GM12878 (cell line): ENCODE results near the gene VNN1. TPM values are rescaled to one million over a fixed set of nuclear protein-coding genes. Genes with fewer than 3 reads are reported as not detected.
A peak's percentile ranks its signal among the peaks of the same experiment; 100 is the strongest.

ENCODE experiments used
- ATAC-seq: fragments of 200-7000 bp; cut with Tn5 transposase; 3 replicates; pipeline ENCODE4 v1.9.1; 2020; ENCODE audit warnings: mild to moderate bottlenecking, moderate library complexity
- BruUV-seq: library from RNA; stranded (reverse); fragments of 400-500 nt; replicated peaks from 2 replicates; lab custom pipeline; 2021; lab: Mats Ljungman, UMichigan
- CTCF ChIA-PET: fragments of 300-600 bp; sonication (Branson Sonifier 250); formaldehyde crosslinking; extraction: SDS; loops from one replicate; lab custom pipeline; 2021; ENCODE audit warnings: inconsistent platforms; lab: Yijun Ruan, JAX
- POLR2A ChIA-PET: fragments of 350-600 bp; formaldehyde crosslinking; extraction: SDS; loops from one replicate; lab custom pipeline; 2021; ENCODE audit warnings: inconsistent platforms; lab: Charles Lee
- RAD21 ChIA-PET: fragments of 300-600 bp; sonication (Branson Sonifier 250); formaldehyde crosslinking; loops from one replicate; lab custom pipeline; 2023; ENCODE audit warnings: antibody characterized with exemption; ENCODE audit not compliant: unreplicated experiment; lab: Charles Lee
- SMC1A ChIA-PET: fragments of 300-600 bp; sonication (Branson Sonifier 250); formaldehyde crosslinking; loops from one replicate; lab custom pipeline; 2023; ENCODE audit not compliant: unreplicated experiment, uncharacterized antibody; lab: Charles Lee
- DNase-seq: peaks from one replicate; pipeline ENCODE4 v3.0.0-alpha.2; 2011; ENCODE audit warnings: low read depth, low spot score
- FAIRE-seq: peaks from 3 replicates; lab custom pipeline; 2011; peaks lifted over from hg19 to GRCh38; lab: Jason Lieb, UNC
- H2AFZ ChIP-seq: 2 replicates; pipeline ENCODE4 v1.6.0; 2011; ENCODE audit warnings: low read depth, low read length, control low read depth; ENCODE audit not compliant: control insufficient read depth
- H3K27ac ChIP-seq: 2 replicates; pipeline ENCODE4 v1.5.1; 2011; ENCODE audit warnings: control low read depth; ENCODE audit not compliant: control insufficient read depth, insufficient read depth
- H3K27me3 ChIP-seq, 2 experiments: replicated peaks in 1 of 2; 2 replicates each; pipeline versions ENCODE4 v1.6.0 to v1.6.1; 2011; ENCODE audit warnings: low read length in 1 of 2; ENCODE audit not compliant: control insufficient read depth in 2 of 2, insufficient read depth in 2 of 2
- H3K36me3 ChIP-seq, 2 experiments: 2 replicates each; pipeline ENCODE4 v1.5.1; 2011; ENCODE audit warnings: low read length in 1 of 2; ENCODE audit not compliant: control insufficient read depth in 2 of 2, insufficient read depth in 2 of 2
- H3K4me1 ChIP-seq: 2 replicates; pipeline ENCODE4 v1.6.1; 2011; ENCODE audit warnings: mild to moderate bottlenecking, low read length, moderate library complexity, mixed read lengths; ENCODE audit not compliant: control insufficient read depth, insufficient read depth
- H3K4me2 ChIP-seq: 2 replicates; pipeline ENCODE4 v1.6.0; 2011; ENCODE audit warnings: control low read depth; ENCODE audit not compliant: control insufficient read depth, insufficient read depth
- H3K4me3 ChIP-seq: fragments of 200-600 bp; sonication (generic); 2 replicates; pipeline ENCODE4 v1.5.1; 2016
- H3K79me2 ChIP-seq: 2 replicates; pipeline ENCODE4 v1.6.0; 2011; ENCODE audit warnings: low read length; ENCODE audit not compliant: control insufficient read depth, insufficient read depth
- H3K9ac ChIP-seq: 2 replicates; pipeline ENCODE4 v1.8.0; 2011; ENCODE audit warnings: low read length, control low read depth, mixed read lengths; ENCODE audit not compliant: control insufficient read depth, insufficient read depth
- H3K9me3 ChIP-seq: replicated peaks from 3 replicates; pipeline ENCODE4 v1.5.1; 2011; ENCODE audit warnings: mild to moderate bottlenecking, low read length; ENCODE audit not compliant: control insufficient read depth, insufficient read depth
- H4K20me1 ChIP-seq: 2 replicates; pipeline ENCODE4 v1.6.0; 2011; ENCODE audit not compliant: control insufficient read depth, insufficient read depth
- FOXM1 ChIP-seq: IDR thresholded peaks from 2 replicates; pipeline ENCODE4 v1.6.1; 2012; ENCODE audit warnings: low read depth, mild to moderate bottlenecking, inconsistent platforms, low read length, moderate library complexity
- IRF3 ChIP-seq: fragments of 450-650 bp; IDR thresholded peaks from 2 replicates; pipeline ENCODE4 v1.6.1; 2014; ENCODE audit warnings: mild to moderate bottlenecking
- MYB ChIP-seq: fragments of 150-350 bp; IDR thresholded peaks from 2 replicates; pipeline ENCODE4 v1.6.1; 2014; ENCODE audit warnings: mild to moderate bottlenecking, low read depth, low read length, borderline replicate concordance
- PKNOX1 ChIP-seq: fragments of 450-650 bp; IDR thresholded peaks from 2 replicates; pipeline ENCODE4 v1.6.1; 2016; ENCODE audit warnings: mild to moderate bottlenecking
- PML ChIP-seq: IDR thresholded peaks from 2 replicates; pipeline ENCODE4 v1.6.1; 2012; ENCODE audit warnings: low read length, inconsistent platforms
- POLR2A ChIP-seq: IDR thresholded peaks from 2 replicates; pipeline ENCODE4 v1.6.1; 2011; ENCODE audit warnings: low read depth, mild to moderate bottlenecking, low read length
- TCF3 ChIP-seq: IDR thresholded peaks from 2 replicates; pipeline ENCODE4 v1.6.1; 2012; ENCODE audit warnings: low read depth, mild to moderate bottlenecking, low read length, borderline replicate concordance; ENCODE audit not compliant: insufficient read depth
- ZBTB33 ChIP-seq: fragments of 450-650 bp; IDR thresholded peaks from 2 replicates; pipeline ENCODE4 v1.6.1; 2017; ENCODE audit warnings: mild to moderate bottlenecking
- WGBS: methylation state at CpG from one replicate; pipeline ENCODE4 v1.1.6; 2016; ENCODE audit warnings: low lambda C conversion rate; ENCODE audit not compliant: insufficient replicate concordance, insufficient coverage; ENCODE audit errors: missing lambda C conversion rate; 5-methylcytosine and 5-hydroxymethylcytosine counted together
- in situ Hi-C: fragments of 300-500 bp; cut with MboI; formaldehyde crosslinking; loops from 9 replicates; pipeline ENCODE4 v1.14.3; 2018; ENCODE audit warnings: mixed read lengths
- intact Hi-C: fragments of 100-400 bp; cut with micrococcal nuclease; formaldehyde crosslinking; loops from one replicate; pipeline ENCODE4 v1.14.2; 2022; ENCODE audit not compliant: unreplicated experiment
- polyA plus RNA-seq, 11 experiments: library from polyadenylated mRNA; depleted of rRNA in 4 of 11; unstranded in 6 of 11; stranded (reverse) in 5 of 11; fragments of >200 nt; fragmentation: Nextera tagmentation in 4 of 11; fragmentation: Illumina TruSeq in 1 of 11; extraction: Ambion mirVana in 4 of 11; extraction: Trizol in 1 of 11; gene quantifications; 1 replicate in 1 of 11; 2 replicates in 10 of 11; pipeline versions ENCODE4 v1.2.1 to v1.2.3, GENCODE V29; 2011 to 2016; ENCODE audit warnings: inconsistent platforms in 2 of 11, missing spikeins in 2 of 11, low read depth in 1 of 11
- total RNA-seq, 4 experiments: library from RNA; depleted of rRNA in 3 of 4; stranded (reverse); fragments of >200 nt in 3 of 4; fragmentation: Illumina TruSeq in 1 of 4; extraction: Trizol in 1 of 4; gene quantifications; 2 replicates each; pipeline versions ENCODE4 v1.2.1 to v1.2.3, GENCODE V29; 2013 to 2021
- TF ChIP-seq, protein P1 (sequence below): fragments of 450-650 bp; IDR thresholded peaks from 2 replicates; pipeline ENCODE4 v1.6.1; 2017; ENCODE audit warnings: mild to moderate bottlenecking, moderate library complexity
- TF ChIP-seq, protein P2 (sequence below): fragments of 450-650 bp; formaldehyde crosslinking; IDR thresholded peaks from 2 replicates; pipeline ENCODE4 v1.5.0; 2022; ENCODE audit warnings: mild to moderate bottlenecking, missing genetic modification characterization
- TF ChIP-seq, protein P3 (sequence below): IDR thresholded peaks from 2 replicates; pipeline ENCODE4 v1.6.1; 2011; ENCODE audit warnings: low read depth, mild to moderate bottlenecking, low read length, moderate library complexity, borderline replicate concordance; ENCODE audit errors: extremely low read depth

Gene VNN1
- total and polyA plus RNA-seq, 10 of the 15 experiments (the other 5 are each of a cell fraction or from before 2014, with no cell fraction given): not detected

DNA sequence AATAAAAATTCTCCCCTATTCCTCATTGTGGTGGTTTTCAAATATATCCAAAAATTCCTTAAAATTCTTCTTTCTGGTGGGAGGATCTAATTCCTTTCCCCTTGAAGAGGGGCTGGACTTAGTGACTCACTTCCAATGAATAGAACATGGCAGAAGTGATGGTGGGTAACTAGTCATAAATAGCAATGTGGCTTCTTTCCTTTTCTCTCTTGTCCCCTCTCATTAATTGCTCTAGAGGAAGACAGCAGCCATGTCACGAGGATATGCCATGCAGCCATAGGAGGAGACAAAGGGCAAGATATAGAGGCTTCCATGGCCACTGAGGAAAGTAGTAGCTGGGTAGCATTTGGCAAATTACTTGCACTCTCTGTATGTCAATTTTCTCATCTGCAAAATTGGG lies 38.0 kb upstream of the VNN1 start:
- in situ Hi-C loops: no loop called here
- intact Hi-C loops: no loop called here
- 89% methylated on average over 1 of the region's 1 CpG for WGBS
- TF ChIP-seq, protein P1, sequence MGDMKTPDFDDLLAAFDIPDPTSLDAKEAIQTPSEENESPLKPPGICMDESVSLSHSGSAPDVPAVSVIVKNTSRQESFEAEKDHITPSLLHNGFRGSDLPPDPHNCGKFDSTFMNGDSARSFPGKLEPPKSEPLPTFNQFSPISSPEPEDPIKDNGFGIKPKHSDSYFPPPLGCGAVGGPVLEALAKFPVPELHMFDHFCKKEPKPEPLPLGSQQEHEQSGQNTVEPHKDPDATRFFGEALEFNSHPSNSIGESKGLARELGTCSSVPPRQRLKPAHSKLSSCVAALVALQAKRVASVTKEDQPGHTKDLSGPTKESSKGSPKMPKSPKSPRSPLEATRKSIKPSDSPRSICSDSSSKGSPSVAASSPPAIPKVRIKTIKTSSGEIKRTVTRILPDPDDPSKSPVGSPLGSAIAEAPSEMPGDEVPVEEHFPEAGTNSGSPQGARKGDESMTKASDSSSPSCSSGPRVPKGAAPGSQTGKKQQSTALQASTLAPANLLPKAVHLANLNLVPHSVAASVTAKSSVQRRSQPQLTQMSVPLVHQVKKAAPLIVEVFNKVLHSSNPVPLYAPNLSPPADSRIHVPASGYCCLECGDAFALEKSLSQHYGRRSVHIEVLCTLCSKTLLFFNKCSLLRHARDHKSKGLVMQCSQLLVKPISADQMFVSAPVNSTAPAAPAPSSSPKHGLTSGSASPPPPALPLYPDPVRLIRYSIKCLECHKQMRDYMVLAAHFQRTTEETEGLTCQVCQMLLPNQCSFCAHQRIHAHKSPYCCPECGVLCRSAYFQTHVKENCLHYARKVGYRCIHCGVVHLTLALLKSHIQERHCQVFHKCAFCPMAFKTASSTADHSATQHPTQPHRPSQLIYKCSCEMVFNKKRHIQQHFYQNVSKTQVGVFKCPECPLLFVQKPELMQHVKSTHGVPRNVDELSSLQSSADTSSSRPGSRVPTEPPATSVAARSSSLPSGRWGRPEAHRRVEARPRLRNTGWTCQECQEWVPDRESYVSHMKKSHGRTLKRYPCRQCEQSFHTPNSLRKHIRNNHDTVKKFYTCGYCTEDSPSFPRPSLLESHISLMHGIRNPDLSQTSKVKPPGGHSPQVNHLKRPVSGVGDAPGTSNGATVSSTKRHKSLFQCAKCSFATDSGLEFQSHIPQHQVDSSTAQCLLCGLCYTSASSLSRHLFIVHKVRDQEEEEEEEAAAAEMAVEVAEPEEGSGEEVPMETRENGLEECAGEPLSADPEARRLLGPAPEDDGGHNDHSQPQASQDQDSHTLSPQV: no peak
- TF ChIP-seq POLR2A (no peak), MYB (no peak), ZBTB33 (no peak), FOXM1 (no peak), PML (no peak), TCF3 (no peak), PKNOX1 (no peak), IRF3 (no peak)
- TF ChIP-seq, protein P2, sequence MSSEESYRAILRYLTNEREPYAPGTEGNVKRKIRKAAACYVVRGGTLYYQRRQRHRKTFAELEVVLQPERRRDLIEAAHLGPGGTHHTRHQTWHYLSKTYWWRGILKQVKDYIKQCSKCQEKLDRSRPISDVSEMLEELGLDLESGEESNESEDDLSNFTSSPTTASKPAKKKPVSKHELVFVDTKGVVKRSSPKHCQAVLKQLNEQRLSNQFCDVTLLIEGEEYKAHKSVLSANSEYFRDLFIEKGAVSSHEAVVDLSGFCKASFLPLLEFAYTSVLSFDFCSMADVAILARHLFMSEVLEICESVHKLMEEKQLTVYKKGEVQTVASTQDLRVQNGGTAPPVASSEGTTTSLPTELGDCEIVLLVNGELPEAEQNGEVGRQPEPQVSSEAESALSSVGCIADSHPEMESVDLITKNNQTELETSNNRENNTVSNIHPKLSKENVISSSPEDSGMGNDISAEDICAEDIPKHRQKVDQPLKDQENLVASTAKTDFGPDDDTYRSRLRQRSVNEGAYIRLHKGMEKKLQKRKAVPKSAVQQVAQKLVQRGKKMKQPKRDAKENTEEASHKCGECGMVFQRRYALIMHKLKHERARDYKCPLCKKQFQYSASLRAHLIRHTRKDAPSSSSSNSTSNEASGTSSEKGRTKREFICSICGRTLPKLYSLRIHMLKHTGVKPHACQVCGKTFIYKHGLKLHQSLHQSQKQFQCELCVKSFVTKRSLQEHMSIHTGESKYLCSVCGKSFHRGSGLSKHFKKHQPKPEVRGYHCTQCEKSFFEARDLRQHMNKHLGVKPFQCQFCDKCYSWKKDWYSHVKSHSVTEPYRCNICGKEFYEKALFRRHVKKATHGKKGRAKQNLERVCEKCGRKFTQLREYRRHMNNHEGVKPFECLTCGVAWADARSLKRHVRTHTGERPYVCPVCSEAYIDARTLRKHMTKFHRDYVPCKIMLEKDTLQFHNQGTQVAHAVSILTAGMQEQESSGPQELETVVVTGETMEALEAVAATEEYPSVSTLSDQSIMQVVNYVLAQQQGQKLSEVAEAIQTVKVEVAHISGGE (CRISPR knock-in tag): no peak
- TF ChIP-seq, protein P3, sequence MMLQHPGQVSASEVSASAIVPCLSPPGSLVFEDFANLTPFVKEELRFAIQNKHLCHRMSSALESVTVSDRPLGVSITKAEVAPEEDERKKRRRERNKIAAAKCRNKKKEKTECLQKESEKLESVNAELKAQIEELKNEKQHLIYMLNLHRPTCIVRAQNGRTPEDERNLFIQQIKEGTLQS: no peak

More for the DNA sequence above, 38.0 kb upstream of the VNN1 start:
- RAD21 ChIA-PET: interaction anchor here (3.3 kb wide), 1 partner anchor 12 kb away, joined by 25 read pairs; no protein-coding TSS in a partner anchor
- DNase-seq (no peak), ATAC-seq (peak; percentile 11), FAIRE-seq (no peak)
- CTCF ChIA-PET: interaction anchor here (0.5 to 2.5 kb wide), 6 partner anchors 11 to 453 kb away, joined by 3 to 7 read pairs (median 3); no protein-coding TSS in a partner anchor
- Histone ChIP-seq H3K4me1 (peaks cover 23% of the 10 kb centered on the region), H3K4me3 (no peak overlapping the region), H3K27ac (peak overlapping the region; percentile 72), H3K9ac (no peak overlapping the region), H3K79me2 (no peaks in the 10 kb centered on the region), H2AFZ (no peak overlapping the region), H3K36me3 (peaks cover 0 to 2% of the 10 kb centered on the region in 2 experiments; a peak in 1 of 4 replicates), H4K20me1 (no peaks in the 10 kb centered on the region), H3K27me3 (no peaks in the 10 kb centered on the region), H3K9me3 (no peaks in the 10 kb centered on the region), H3K4me2 (peak overlapping the region; percentile 89)
- BruUV-seq: no TSS peak
- POLR2A ChIA-PET: no interaction called here
- SMC1A ChIA-PET: interaction anchor here (0.8 to 8.1 kb wide), 3 partner anchors 13 to 256 kb away, joined by 3 to 80 read pairs (median 14); no protein-coding TSS in a partner anchor
